GM21723 (cell line): Measurements from ENCODE around the gene WIZ.

Experiments used
- ATAC-seq: cut with Tn5 transposase; IDR thresholded peaks from one replicate; pipeline ENCODE4 v1.9.1; 2021; ENCODE audit warnings: mild to moderate bottlenecking, moderate library complexity; ENCODE audit not compliant: unreplicated experiment

The WIZ gene

DNA sequence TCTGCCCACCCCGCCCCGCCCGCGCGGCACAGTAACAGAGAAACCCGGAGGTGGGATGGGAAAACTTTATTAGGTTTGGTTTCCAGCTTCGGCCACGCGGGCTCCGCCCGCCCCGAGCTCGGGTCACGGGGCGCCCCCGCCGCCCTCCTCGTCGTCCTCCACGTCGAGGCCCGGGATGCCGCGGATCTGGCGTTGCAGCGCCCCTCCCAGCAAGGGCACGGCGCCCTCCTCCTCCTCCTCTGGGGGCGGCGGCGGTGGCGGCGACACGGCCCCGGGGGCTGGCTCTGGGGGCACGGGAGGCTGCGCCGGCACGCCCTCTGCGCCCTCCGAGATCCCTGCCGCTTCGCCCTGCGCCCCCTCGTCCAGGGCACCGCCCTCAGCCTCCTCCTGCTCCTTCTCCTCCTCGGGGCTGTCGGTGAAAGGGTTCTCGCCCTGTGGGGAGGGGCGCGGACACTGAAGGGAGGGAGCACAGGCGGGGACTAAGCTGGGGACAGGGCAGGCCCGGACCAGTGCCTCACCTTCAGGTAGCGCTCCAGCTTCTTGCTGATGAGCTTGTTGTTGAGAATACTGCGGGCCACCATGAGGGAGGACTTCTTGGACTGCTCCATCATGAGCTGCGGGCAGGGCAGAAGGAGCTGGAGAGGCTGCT lies 69.6 kb downstream of the WIZ start:
- peak; percentile 33 for ATAC-seq

- ATAC-seq: peak; percentile 82
Observed at GRCh38 chr19:15379083-15379998, 70.4 kb downstream of the WIZ start, which contains the start of gene AKAP8. AKAP8 (minus strand) TSS chr19:15379787; CDS start chr19:15379731, 56 bp downstream.

- ATAC-seq: no peak
Observed at GRCh38 chr19:15378534-15379082, 71.1 kb downstream of the WIZ start.

DNA sequence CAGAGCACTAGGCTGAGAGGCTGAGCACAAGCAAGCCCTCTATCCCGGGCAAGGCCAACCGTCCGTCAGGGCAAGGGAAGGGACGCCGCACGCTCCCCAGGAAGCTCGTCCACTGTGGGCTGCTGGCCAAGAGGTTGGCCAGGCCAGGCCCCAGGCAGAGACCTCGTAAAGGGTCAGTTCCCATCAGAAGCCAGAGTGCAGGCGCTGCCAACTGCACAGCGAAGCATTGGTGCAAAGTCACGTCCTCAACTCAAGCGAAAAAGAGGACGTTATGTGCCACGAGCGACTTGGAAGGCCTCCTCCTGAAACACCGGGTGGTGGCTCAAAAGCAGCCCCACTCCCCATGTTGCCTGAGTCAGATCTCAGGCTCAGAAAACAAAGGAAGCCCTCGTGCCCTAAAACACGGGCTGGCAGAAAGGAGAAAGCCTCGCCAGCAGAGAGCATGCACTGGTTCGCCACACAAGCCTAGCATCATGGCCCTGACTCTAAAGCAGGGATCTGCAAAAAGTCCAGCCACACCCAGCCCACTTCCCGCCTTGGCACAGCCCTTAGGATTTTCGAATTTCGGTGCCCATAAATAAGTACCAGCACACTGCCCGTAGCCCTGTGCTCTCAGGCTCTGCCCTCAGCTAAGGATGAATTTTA lies 74.8 kb downstream of the WIZ start:
- no peak for ATAC-seq

- ATAC-seq: no peak
Observed at GRCh38 chr19:15374105-15374651, 75.6 kb downstream of the WIZ start.

DNA sequence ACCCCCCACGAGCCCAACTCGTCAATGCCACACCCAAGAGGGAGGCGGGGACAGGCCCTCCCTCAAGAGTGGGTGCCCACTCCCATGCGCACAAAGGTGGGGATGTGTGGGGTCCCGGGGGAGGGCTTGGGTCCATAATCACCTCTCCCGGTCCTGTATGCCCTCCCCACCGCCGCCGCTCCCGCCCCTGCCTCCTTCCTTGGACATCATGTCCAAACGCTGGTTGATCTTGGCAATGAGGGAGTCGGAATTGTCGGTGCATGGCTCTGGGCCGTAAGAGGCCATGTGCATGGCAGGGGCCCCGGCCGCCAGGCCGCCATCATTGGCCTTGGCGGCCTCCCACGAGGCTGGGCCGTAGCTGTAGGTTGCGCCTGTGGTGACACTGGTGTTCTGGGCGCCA lies 76.1 kb downstream of the WIZ start:
- no peak for ATAC-seq

GRCh38 chr19:15372891-15373301 lies 76.9 kb downstream of the WIZ start:
- no peak for ATAC-seq

GRCh38 chr19:15372470-15372869 lies 77.3 kb downstream of the WIZ start:
- no peak for ATAC-seq

DNA sequence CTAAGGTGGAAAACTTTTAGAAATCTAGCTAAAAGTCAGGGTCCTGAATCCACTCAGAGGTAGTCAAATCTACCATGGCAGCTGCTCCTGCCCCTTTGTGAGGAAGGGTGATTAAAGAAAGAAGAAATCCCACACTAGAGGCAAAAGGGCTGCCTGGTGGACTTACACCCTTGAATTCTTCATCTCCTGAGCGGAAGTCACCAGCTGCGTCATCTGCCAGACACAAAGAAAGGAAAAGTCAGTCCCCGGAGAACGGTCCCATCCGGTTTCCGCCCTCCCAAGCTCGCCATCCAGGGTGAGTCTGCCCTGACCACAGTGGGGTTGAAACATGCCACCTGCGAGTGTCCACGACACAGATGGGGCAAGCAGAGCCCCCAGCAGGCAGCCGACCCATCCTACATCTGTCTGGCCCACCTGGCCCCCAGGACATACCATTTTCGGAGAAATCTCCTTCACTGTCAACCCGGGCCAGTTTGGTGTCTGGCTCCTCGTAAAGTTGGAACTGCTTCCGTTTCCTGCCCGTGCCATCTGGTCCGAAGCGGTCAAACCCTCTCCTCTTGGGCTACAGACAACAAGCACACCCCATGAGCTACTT lies 77.9 kb downstream of the WIZ start:
- ATAC-seq: no peak

- no peak for ATAC-seq
Observed at GRCh38 chr19:15371119-15371518, 78.6 kb downstream of the WIZ start.
